ENCODE measurements around the gene XKR7.

DNA sequence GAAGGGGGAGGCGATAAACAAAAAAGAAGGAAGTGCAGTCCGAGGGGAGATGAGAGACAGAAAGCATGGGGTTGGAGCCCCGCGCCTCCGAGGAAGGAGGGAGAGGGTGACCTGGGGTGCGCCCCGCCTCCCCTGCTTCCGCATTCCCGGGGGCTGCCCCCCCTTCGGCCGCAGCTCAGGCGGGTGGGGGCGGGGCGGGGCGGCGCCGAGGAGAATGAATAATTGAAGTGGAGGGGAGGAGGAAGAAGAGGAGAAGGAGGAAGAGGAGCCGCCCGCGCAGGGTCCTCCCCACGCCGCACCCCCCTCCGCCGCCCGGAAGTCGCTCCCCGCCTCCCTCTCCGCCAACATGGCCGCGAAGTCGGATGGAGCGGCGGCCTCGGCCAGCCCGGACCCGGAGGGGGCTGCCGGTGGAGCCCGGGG, at the start of gene XKR7:
- no peak for TF ChIP-seq CTCF (IDR thresholded peaks at IDR 0.05)
- TF ChIP-seq POLR2A (IDR thresholded peaks at IDR 0.05): no peak
